WTC11 (cell line): Measurements from ENCODE around the gene CENPT. TPM values are rescaled to one million over a fixed set of nuclear protein-coding genes. Genes with fewer than 3 reads are reported as not detected.

Experiments used
- ATAC-seq: fragments of 200-7000 bp; cut with Tn5 transposase; 2 replicates; pipeline ENCODE4 v1.10.0; 2021; ENCODE audit warnings: mild to moderate bottlenecking, moderate library complexity
- CTCF ChIA-PET: fragments of 300-600 bp; sonication (Branson Sonifier 250); formaldehyde crosslinking; loops from one replicate; lab custom pipeline; 2021; ENCODE audit warnings: antibody characterized with exemption; lab: Charles Lee
- POLR2A ChIA-PET: fragments of 350-600 bp; sonication (Branson Sonifier 250); formaldehyde crosslinking; loops from one replicate; lab custom pipeline; 2021; ENCODE audit warnings: antibody characterized with exemption; lab: Charles Lee
- DNase-seq: peaks from one replicate; pipeline ENCODE4 v3.0.0; 2021; ENCODE audit warnings: low spot score
- H3K27ac Mint-ChIP-seq: 2 replicates; pipeline ENCODE4 v1.8.0; 2021; ENCODE audit warnings: mixed read lengths
- H3K27me3 Mint-ChIP-seq: 2 replicates; pipeline ENCODE4 v1.8.0; 2021; ENCODE audit warnings: low read depth, mild to moderate bottlenecking, moderate library complexity, mixed read lengths
- H3K36me3 Mint-ChIP-seq: 2 replicates; pipeline ENCODE4 v1.8.0; 2021; ENCODE audit warnings: mixed read lengths
- H3K4me1 Mint-ChIP-seq: 2 replicates; pipeline ENCODE4 v1.8.0; 2022; ENCODE audit warnings: mixed read lengths
- H3K4me3 Mint-ChIP-seq: 2 replicates; pipeline ENCODE4 v1.8.0; 2021; ENCODE audit warnings: mild to moderate bottlenecking, moderate library complexity, mixed read lengths
- H3K9me3 Mint-ChIP-seq: 2 replicates; pipeline ENCODE4 v1.8.0; 2021; ENCODE audit warnings: mixed read lengths
- AFF4 ChIP-seq: sonication (generic); formaldehyde crosslinking; IDR thresholded peaks from 2 replicates; pipeline ENCODE4 v1.8.1; 2023; ENCODE audit warnings: mild to moderate bottlenecking, missing genetic modification reagents, borderline replicate concordance
- CREB1 ChIP-seq: sonication (generic); formaldehyde crosslinking; IDR thresholded peaks from 2 replicates; pipeline ENCODE4 v1.8.0; 2023; ENCODE audit warnings: mild to moderate bottlenecking, missing genetic modification reagents
- EMX1 ChIP-seq: fragments of 250-450 bp; sonication (Bioruptor Pico); IDR thresholded peaks from 2 replicates; pipeline ENCODE4 v1.8.0; 2021; ENCODE audit warnings: mild to moderate bottlenecking
- ERG ChIP-seq: fragments of 250-450 bp; sonication (Bioruptor Pico); IDR thresholded peaks from 2 replicates; pipeline ENCODE4 v1.8.0; 2021; ENCODE audit warnings: mild to moderate bottlenecking
- ESRRA ChIP-seq: sonication (generic); formaldehyde crosslinking; IDR thresholded peaks from 2 replicates; pipeline ENCODE4 v1.8.1; 2022; ENCODE audit warnings: mild to moderate bottlenecking, missing genetic modification reagents, borderline replicate concordance
- ETV6 ChIP-seq: sonication (generic); formaldehyde crosslinking; IDR thresholded peaks from 2 replicates; pipeline ENCODE4 v1.8.1; 2022; ENCODE audit warnings: mild to moderate bottlenecking, missing genetic modification reagents
- GABPB1 ChIP-seq: sonication (generic); formaldehyde crosslinking; IDR thresholded peaks from 2 replicates; pipeline ENCODE4 v1.8.1; 2023; ENCODE audit warnings: mild to moderate bottlenecking, missing genetic modification reagents
- GTF2I ChIP-seq: fragments of 250-450 bp; sonication (Bioruptor Pico); conservative IDR thresholded peaks from 2 replicates; pipeline ENCODE4 v1.4.0; 2021; ENCODE audit warnings: mild to moderate bottlenecking
- IRF1 ChIP-seq: sonication (generic); formaldehyde crosslinking; IDR thresholded peaks from 2 replicates; pipeline ENCODE4 v1.8.0; 2023; ENCODE audit warnings: missing genetic modification reagents
- MXD4 ChIP-seq: fragments of 250-450 bp; sonication (Bioruptor Pico); IDR thresholded peaks from 2 replicates; pipeline ENCODE4 v1.8.0; 2021; ENCODE audit warnings: mild to moderate bottlenecking, moderate library complexity, borderline replicate concordance
- USF2 ChIP-seq: sonication (generic); formaldehyde crosslinking; IDR thresholded peaks from 2 replicates; pipeline ENCODE4 v1.8.1; 2023; ENCODE audit warnings: mild to moderate bottlenecking, missing genetic modification reagents, moderate library complexity
- ZBTB43 ChIP-seq: sonication (generic); formaldehyde crosslinking; IDR thresholded peaks from 2 replicates; pipeline ENCODE4 v1.8.1; 2023; ENCODE audit warnings: mild to moderate bottlenecking, missing genetic modification reagents
- ZNF138 ChIP-seq: sonication (generic); formaldehyde crosslinking; conservative IDR thresholded peaks from 2 replicates; pipeline ENCODE4 v1.8.1; 2022; ENCODE audit warnings: mild to moderate bottlenecking, moderate library complexity, missing genetic modification reagents
- ZNF219 ChIP-seq: sonication (generic); formaldehyde crosslinking; IDR thresholded peaks from 2 replicates; pipeline ENCODE4 v1.8.0; 2023; ENCODE audit warnings: missing genetic modification reagents, mild to moderate bottlenecking, borderline replicate concordance
- ZNF263 ChIP-seq: sonication (generic); formaldehyde crosslinking; IDR thresholded peaks from 2 replicates; pipeline ENCODE4 v1.8.1; 2022; ENCODE audit warnings: low read depth, mild to moderate bottlenecking, moderate library complexity, missing genetic modification reagents
- ZNF281 ChIP-seq: sonication (generic); formaldehyde crosslinking; IDR thresholded peaks from 2 replicates; pipeline ENCODE4 v1.8.0; 2023; ENCODE audit warnings: mild to moderate bottlenecking, missing genetic modification reagents
- ZNF416 ChIP-seq: fragments of 250-450 bp; sonication (Bioruptor Pico); IDR thresholded peaks from 2 replicates; pipeline ENCODE4 v1.9.0; 2021; ENCODE audit warnings: mild to moderate bottlenecking, inconsistent platforms
- ZSCAN18 ChIP-seq: fragments of 250-450 bp; sonication (Bioruptor Pico); IDR thresholded peaks from 2 replicates; pipeline ENCODE4 v2.1.2; 2022; ENCODE audit warnings: mild to moderate bottlenecking, moderate library complexity
- total RNA-seq: library from RNA; stranded (reverse); gene quantifications from 3 replicates; pipeline ENCODE4 v1.2.3, GENCODE V29; 2021

Gene CENPT
- total RNA-seq, 1 experiment from 2014 or later, result 58.3 TPM

GRCh38 chr16:67846063-67846319, 1.5 kb downstream of the CENPT start:
- Mint-ChIP-seq H3K27me3 (no peaks in the 10 kb centered on the region), H3K27ac (peak overlapping the region; percentile 100), H3K4me1 (peaks cover 49% of the 10 kb centered on the region), H3K36me3 (peaks cover 11% of the 10 kb centered on the region), H3K4me3 (peak overlapping the region; percentile 88), H3K9me3 (no peaks in the 10 kb centered on the region)
- TF ChIP-seq CREB1 (CRISPR knock-in tag) (no peak), ZBTB43 (no peak), GABPB1 (CRISPR knock-in tag) (no peak), ZNF263 (CRISPR knock-in tag) (no peak), ESRRA (CRISPR knock-in tag) (no peak), ETV6 (CRISPR knock-in tag) (no peak), EMX1 (CRISPR knock-in tag) (no peak), MXD4 (CRISPR knock-in tag) (no peak), ZNF219 (CRISPR knock-in tag) (no peak), ERG (CRISPR knock-in tag) (no peak), AFF4 (CRISPR knock-in tag) (no peak), ZSCAN18 (no peak), USF2 (CRISPR knock-in tag) (no peak), ZNF416 (CRISPR knock-in tag) (no peak), IRF1 (no peak), ZNF281 (CRISPR knock-in tag) (no peak), ZNF138 (CRISPR knock-in tag) (no peak), GTF2I (CRISPR knock-in tag) (no peak)
- CTCF ChIA-PET, result interaction anchor here (0.7 to 4.4 kb wide), 11 partner anchors 9 to 325 kb away, joined by 3 to 58 read pairs (median 5); partner anchors contain the start of genes NRN1L, RANBP10 and TSNAXIP1
- ATAC-seq (no peak), DNase-seq (no peak)
- POLR2A ChIA-PET, result interaction anchor here (0.5 to 1.4 kb wide), 3 partner anchors 12 to 39 kb away, joined by 3 to 9 read pairs (median 5); partner anchors contain the start of genes RANBP10 and TSNAXIP1
